HG03378 (cell line): ENCODE results near the gene CFAP58.
A peak's percentile ranks its signal among the peaks of the same experiment; 100 is the strongest.
"Not testable (repeated sequence)": the region's sequence is repeated elsewhere in the genome, so short reads cannot be mapped to it uniquely, and the experiment has no call there.

Experiments
- ATAC-seq: cut with Tn5 transposase; IDR thresholded peaks from one replicate; pipeline ENCODE4 v1.9.1; 2021; ENCODE audit warnings: mild to moderate bottlenecking, moderate library complexity; ENCODE audit not compliant: unreplicated experiment

CFAP58 gene

DNA sequence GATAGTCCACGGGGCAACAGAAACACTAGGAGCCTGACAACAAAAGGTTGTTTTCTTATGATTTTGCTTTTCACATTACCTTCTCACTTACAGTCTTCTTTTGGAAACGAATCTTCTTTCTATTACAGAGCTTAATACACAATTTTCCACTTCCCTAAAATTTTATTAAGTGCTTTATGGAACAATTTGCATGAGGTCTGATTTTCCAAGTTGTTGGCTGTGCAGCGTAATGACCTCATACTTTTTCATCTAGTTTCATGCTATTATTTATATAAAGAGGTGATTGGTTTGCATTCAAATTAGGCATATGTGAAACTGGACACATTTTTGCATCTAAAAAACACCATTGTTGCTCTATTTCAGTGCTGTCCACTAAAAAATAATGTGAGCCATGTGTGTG is 76.7 kb downstream of the CFAP58 start:
- ATAC-seq: no peak

DNA sequence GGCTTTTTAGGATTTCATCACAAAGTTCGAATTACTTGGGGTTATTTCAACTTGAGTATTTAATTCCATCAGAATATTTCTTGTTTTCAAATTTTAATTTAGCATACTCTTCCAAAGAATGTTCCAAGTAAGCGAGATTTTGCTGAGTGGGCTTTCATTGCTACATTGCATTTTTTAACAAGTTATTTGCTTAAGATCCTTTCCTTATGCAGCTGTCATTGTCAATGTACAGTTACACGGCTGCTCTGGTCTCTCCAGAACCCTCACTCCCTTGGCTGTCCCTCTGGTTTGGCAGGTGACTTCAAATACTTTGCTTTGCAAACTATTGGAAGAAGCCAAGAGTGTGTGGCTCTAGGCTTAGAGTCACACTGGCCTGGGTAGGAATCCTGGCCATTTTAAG is 80.0 kb downstream of the CFAP58 start:
- ATAC-seq: no peak

DNA sequence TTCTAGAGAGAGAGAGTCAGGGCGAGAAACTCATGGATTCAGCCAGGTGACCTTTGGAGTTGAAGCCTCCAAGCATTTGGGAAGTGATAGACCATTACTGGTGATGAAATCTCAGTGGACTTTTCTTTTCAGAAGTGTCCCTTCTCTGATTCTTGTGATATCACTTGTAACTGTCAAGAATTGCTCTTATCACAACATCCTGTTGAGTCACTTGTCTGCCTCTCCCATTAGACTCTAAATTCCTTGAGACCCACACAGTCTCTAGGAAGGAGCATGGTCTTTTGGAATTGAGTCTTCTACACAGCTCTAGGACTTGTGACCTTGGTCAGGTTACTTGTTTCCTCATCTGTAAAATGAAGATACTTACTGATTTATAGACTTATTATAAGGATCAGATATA is 81.0 kb downstream of the CFAP58 start:
- ATAC-seq: no peak

DNA sequence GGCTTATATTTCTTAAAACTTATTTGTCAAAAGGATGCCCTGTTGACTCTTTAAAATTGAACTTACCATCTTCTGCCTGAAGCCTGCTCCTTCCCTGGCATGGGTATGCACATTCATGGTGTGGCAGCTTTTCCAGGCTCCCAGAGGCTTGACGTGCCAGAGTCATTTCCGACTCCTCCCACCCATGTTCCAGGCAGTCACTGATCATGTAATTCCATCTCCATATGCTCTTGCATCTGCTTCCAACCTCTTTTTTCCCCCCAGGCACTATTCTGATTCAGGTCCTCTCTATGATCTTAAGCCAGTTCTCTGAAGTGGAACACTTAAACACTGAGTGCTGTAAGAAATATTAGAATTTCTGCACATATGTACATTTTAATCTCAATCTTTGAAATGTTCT is 82.2 kb downstream of the CFAP58 start:
- no peak for ATAC-seq

DNA sequence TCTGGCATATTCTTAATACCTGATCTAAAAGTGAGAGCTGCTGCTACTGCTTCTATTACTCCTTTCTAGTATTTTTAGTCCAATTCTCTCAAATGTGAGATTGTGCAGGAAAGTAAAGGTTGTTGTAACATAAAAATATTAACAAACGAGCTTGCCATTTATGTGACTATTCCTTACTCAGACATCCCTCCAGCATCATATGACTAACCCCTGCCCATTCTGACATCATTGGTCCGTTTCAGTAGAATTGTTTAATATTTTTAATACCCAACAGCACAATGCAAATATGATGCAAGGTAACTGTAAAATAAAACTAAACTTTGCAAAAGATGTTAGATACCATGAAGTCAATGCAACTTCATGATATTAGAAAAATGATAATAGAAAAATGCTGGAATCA is 83.6 kb downstream of the CFAP58 start:
- ATAC-seq: no peak

DNA sequence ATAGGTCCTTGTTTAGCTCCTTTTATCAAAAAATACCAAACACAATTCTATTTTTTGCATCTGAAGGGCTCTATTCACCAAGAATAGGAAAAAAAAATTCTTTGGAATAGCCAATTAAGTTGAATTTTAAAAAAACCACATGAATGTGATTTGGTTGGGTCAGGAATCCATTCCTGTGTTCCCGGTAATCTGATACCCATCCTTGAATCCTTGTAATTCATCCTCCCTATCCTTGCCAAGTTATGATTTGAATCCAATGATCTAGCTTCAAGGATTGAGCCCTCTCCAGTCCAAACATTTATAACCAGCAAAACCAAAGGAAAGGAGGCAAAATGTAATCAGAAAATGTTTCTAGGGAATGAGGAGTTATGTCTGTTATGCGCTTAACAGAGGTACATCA is 86.6 kb downstream of the CFAP58 start:
- ATAC-seq: no peak

DNA sequence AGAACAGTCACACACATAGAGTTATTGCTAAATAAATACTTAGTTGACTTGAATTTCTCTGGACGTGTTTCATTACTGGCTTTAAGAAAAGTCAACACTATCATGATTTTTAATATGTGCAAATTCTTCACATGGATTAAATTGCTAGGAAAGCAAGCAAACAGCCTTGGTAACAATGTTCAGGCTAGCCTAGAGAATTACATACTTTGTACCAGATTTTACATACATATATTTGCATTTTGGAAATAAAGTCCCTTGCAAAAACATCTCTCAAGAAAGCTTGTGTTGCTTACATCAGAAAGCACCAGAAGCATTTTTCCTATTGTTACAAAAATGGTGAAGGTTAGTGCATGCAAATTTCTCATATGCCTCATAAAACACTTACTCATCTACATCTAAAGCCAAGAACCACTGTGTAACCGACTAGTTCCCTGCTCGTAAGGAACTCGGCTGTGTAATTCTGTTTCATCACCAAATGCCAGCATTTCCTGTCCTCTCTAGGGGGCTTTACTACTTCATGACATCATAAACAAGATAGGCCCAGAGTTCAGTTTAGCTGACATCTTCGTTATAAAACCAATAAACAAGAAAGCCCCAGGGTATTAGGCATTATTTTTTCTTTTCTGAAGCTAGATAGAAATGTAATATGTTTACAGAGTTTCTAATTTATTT is 87.8 kb downstream of the CFAP58 start:
- ATAC-seq: peak; percentile 75

DNA sequence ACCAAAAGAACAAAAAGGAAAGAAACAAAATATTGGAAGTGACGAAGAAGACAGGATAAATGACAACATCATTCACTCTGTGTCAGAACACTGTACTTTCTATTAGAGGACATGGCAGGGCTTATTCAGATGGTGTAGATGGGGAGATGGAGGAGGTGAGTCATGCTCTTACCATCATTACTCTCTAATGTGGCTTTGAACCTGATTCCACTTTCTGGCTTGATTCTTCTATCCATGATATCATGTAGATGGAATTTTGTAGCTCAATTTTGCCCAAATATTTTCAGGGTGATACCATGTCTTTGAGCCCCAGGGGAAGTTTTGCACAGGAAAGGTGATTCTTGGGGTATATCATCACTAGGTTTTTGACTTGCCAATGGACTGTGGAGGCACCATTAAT is 91.7 kb downstream of the CFAP58 start:
- no peak for ATAC-seq

DNA sequence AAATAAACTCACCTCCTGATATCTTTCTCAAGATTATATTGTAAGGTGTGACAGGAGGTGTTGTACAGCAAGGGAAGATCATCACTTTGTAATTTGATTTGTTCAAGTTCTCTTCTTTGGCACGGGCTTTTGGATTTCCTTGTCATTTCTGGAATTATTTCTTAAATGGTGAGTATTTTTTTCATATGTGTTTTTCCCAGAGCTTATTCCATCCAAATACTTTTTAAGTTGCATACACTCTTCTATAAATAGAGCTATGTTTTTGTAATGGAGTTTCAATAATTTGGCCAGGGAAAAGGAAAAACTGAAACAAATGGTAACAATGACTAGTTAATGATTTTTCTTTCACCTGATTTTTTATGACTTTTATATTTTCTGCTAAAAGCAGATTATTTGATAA is 92.5 kb downstream of the CFAP58 start:
- ATAC-seq: no peak

DNA sequence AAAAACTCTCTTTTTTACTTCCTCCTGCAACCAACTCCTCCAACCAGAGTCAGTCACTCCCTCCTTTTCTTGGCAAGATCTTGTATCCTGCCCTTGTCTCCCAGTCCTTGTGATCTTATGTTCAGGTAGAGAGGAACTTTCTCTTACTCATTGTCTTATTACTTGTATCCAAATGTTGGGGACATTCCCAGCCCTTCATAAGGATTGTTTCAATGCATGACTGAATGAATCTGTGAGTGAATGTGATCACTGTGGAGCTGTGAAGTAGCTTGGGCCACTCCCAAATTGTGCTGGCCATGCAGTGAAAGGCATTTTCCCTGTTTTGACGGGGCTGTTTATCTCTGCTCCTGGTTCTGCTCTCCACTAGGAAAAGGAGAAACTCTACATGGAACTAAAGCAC is 93.7 kb downstream of the CFAP58 start:
- ATAC-seq: no peak

DNA sequence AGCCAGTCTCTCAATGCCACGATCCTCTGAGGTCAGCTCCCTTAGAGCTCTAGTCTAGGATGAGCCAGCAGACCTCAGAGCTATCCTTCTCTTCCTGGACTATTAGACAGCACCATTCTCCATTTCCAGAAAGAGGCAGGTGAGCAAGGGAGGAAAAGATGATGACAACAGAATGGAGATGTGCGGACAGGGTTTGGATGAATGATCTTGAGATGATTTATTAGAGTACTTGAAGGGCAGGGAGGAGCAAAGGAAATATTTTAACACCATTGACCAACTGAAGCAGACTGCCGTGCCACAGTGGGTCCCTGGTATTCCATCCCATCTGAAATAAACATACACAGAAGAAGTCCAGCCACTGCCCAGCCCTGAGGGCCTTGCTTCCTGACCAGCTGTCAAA is 94.3 kb downstream of the CFAP58 start:
- ATAC-seq: no peak

DNA sequence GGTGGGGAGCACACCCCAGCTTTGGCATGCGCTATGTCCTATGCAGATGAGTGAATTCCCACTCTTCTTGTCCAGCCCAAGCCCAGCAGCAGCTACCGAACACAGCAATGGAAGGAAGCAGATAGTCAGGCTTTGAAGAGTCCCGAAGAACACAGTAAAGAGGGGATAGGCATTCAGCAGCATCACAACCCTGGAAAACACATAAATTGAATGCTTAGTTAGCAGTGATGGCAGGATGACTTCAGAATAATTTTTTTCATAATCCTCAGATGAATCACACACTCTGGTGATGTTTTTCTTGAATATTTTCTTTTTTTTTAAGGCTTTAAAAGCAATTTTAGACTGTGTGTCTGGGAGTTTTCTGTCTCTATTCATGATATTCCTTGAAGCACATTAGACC is 95.8 kb downstream of the CFAP58 start:
- ATAC-seq: no peak

DNA sequence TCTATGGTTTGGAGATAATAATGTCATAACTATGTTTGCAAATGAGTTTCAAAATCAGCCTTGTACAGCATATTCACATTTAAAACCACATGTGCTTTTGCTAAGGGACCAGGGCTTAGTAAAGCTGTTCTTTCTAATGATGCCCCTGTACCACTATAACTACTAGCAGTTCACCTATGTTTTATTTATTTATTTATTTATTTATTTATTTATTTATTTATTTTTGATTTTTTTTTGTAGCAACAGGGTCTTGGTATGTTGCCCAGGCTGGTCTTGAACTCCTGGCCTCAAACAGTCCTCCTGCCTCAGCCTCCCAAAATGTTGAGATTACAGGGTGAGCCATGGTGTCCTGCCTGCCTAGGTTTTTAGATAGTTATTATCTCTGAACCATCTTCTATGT is 96.9 kb downstream of the CFAP58 start:
- ATAC-seq: no peak

DNA sequence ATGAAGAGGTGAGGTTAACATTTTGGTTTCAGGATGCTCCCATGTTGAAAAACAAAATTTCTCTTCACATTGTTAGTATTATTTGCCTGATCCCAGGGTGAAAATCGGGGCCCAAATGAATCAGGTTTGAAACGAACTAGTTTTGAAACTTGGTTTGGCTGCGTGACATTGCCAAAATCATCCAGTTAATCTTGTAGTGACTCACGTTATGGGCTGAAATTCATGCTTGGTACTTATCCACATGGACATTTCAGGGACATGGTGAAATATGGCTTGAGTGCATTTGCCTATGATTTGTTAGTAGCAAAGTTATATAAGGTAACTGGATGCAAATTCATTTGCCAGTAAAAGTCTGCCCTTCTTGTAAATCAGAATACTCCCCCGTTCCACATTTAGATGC is 97.3 kb downstream of the CFAP58 start:
- ATAC-seq: no peak

DNA sequence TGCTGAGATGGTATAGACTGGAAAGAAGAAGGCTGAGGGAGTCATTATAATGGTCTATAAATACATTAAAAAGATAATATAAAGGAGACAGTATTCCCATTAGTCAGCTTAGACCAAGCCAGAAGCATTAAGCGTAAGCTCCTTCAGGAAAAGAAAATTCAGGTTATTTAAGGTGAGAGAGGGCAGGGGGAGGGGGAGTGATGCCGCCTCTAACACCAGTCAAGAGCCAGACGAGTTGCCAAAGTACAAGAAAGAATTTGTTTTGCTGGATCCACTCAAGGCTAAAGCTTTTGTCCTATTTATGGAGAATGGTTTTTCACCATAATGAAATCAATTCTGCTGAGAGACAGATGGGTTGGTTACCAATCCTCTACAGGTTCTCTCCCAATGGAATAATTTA is 99.3 kb downstream of the CFAP58 start:
- ATAC-seq: no peak

DNA sequence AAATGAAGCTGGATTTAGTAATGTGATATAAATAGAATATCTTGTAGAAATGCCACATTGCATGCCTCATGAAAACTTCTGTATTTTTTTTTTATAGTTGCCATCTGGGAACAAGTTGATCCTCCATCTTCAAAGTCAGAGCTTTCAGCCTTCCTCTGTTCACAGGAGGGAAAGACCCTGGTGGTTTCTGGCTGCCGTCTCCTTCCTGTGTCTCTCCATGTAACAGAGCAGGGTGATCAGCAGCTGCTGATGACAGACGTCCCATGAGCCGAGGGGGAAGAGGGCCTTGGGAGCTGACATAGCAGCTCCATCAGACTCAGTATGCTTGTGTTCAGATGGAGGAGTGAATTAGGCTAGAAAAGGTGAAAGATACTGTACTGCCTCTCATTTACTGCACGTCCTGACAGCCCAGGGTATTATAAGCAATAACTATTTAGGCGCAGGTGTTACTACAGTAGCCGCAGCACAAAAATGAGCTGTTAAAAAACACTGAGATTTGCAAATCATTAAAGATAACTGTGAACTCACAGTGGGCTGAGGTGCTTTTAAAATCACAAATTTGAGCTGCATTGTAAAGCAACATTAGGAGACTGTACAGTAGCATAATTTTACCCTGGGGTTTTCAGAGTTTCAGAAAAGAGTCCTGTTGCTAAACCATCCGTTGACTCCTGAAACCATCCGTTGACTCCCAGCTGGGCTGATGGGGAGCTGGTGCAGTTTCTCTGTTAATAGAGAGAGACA is 103.3 kb downstream of the CFAP58 start:
- peak; percentile 77 for ATAC-seq

DNA sequence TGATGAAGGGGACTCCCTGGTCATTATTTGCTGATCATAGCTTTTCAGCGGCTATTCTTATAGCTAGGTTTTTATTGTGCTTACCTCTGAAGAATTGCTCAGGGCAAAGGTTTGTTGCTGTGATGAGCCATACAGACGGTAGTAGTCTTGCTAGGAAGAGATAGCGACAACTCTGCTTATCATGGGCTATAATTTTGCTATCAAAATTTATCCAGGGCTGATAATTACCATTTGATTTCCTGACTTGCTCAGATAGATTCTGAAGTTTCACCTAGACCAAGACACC is 103.9 kb downstream of the CFAP58 start:
- ATAC-seq: no peak

DNA sequence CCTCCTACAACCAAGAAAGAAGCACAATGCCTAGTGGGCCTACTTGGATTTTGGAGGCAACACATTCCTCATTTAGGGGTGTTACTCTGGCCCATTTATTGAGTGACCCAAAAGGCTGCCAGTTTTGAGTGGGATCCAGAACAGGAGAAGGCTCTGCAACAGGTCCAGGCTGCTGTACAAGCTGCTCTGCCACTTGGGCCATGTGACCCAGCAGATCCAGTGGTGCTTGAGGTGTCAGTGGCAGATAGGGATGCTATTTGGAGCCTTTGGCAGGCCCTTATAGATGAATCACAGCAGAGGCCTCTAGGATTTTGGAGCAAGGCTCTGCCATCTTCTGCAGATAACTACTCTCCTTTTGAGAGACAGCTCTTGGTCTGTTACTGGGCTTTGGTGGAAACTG is 111.9 kb downstream of the CFAP58 start:
- not testable (repeated sequence) for ATAC-seq

DNA sequence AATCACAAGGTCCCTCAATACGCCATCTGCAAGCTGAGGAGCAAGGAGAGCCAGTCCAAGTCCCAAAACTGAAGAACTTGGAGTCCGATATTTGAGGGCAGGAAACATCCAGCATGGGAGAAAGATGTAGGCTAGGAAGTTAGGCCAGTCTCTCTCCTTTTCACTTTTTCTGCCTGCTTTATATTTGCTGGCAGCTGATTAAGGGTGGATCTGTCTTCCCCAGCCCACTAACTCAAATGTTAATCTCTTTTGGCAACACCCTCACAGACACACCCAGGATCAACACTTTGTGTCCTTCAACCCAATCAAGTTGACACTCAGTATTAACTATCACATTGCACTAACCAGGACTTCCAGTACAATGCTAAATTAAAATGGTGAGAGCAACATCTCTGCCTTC is 115.2 kb downstream of the CFAP58 start:
- not testable (repeated sequence) for ATAC-seq

DNA sequence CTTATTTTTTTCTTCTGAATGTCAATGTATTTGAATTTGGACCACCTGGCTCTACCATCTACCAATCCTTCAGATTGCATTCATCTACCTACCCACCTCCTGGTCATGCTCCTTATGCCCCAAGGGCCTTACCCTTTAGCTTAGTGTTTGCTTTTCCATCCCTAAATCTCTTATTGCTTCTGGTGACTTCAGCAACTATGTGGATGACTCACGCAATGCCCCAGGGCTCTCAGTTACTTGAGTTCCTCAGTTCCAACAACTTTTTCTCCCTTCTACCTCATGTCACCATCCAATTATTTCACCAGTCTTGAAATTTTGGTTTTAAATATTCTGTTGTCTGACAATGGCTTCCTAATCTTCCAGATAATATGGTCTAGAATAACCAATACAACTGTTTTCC is 118.9 kb downstream of the CFAP58 start:
- no peak for ATAC-seq

DNA sequence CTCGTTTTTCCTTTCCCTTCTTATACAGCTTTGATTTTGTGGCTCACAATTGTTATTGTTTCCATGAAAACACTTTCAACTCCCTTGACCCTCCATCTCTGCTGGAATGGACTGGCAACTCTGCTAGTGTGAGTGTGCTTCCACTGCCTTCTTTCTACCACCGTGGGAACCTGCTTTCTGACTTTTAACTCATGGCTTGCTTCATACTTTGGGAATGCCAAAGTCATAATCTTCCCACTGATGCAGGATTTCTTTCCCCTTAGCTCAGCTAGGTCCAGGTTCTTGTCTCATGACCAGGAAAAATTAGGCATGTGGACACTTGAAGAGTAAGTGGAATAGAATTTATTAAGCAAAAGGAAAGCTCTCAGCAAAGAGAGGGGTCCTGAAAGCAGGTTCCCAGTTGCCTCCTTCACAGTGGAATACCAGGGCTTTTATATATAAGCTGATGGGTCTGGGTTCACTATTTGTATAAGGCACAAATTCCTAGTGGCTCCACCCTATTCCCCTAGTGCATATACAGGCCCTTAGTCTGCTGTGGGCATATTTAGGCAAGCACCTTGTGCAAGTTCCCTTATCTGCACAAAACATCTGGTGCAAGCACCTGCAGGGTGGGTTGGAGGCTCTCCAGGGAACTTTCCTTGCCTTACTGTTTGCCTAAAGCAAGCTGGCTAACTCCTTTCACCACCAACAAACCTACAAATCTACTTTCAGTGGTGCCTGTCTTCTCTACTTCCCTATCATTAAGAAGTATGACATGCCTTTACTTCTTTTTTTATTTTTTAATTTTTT is 119.5 kb downstream of the CFAP58 start:
- ATAC-seq: no peak

DNA sequence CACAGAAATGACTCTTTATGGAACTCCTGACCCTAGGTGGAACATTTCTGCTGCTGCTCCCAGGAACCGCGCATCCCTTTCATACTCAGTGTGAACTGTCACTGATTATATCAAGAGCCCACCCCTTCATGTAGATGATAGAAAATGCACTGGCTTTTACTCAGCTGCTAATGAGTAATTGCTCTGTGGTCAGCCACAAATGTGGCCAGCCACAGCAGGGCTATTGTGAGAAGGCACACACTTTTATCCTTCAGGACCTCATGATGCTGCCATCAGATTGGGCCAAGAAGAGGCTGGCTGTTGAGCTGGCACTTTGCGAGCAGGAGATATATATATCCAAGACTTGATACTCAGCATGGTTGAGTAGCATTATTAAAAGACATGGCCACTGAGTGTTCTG is 124.7 kb downstream of the CFAP58 start:
- ATAC-seq: no peak
